Natural killer cell (primary cell): ENCODE results near the gene OR7C1. TPM values are rescaled to one million over a fixed set of nuclear protein-coding genes. Genes with fewer than 3 reads are reported as not detected.

Experiments used
- ATAC-seq, 3 donors: fragments of 150-1000 bp in 2 of 3; fragments of 200-7000 bp in 1 of 3; cut with Tn5 transposase; 1 replicate in 1 of 3; 2 replicates in 2 of 3; pipeline ENCODE4 v1.10.0; 2021; ENCODE audit warnings: mild to moderate bottlenecking in 2 of 3, moderate library complexity in 2 of 3
- DNase-seq, 2 donors: peaks; one replicate each; pipeline versions ENCODE4 v3.0.0 to v3.0.0-alpha.2; 2013 to 2021; ENCODE audit warnings: mixed read lengths in 1 of 2
- H3K27ac ChIP-seq: one replicate; pipeline ENCODE4 v1.5.1; 2013; ENCODE audit warnings: mild to moderate bottlenecking, low read length
- H3K27me3 ChIP-seq: one replicate; pipeline ENCODE4 v1.6.1; 2013; ENCODE audit warnings: low read length; ENCODE audit not compliant: control insufficient read depth, insufficient read depth
- H3K36me3 ChIP-seq: one replicate; pipeline ENCODE4 v1.6.1; 2013; ENCODE audit warnings: low read length; ENCODE audit not compliant: control insufficient read depth, insufficient read depth
- H3K4me1 ChIP-seq: one replicate; pipeline ENCODE4 v1.6.1; 2013; ENCODE audit warnings: low read length; ENCODE audit not compliant: control insufficient read depth, insufficient read depth
- H3K4me3 ChIP-seq: one replicate; pipeline ENCODE4 v1.5.1; 2013; ENCODE audit warnings: low read length
- H3K9me3 ChIP-seq: one replicate; pipeline ENCODE4 v1.6.1; 2013; ENCODE audit warnings: low read length; ENCODE audit not compliant: control insufficient read depth, insufficient read depth
- H3K27ac Mint-ChIP-seq, 2 donors: one replicate each; pipeline ENCODE4 v1.8.0; 2022; ENCODE audit warnings: mild to moderate bottlenecking in 2 of 2, mixed read lengths in 2 of 2, moderate library complexity in 1 of 2
- H3K27me3 Mint-ChIP-seq, 2 donors: one replicate each; pipeline ENCODE4 v1.8.0; 2022; ENCODE audit warnings: low read depth in 2 of 2, mixed read lengths in 2 of 2
- H3K36me3 Mint-ChIP-seq: one replicate; pipeline ENCODE4 v1.8.0; 2022; ENCODE audit warnings: mixed read lengths
- H3K4me1 Mint-ChIP-seq, 2 donors: one replicate each; pipeline ENCODE4 v1.8.0; 2022; ENCODE audit warnings: mixed read lengths in 2 of 2
- H3K4me3 Mint-ChIP-seq: one replicate; pipeline ENCODE4 v1.8.0; 2022; ENCODE audit warnings: mild to moderate bottlenecking, moderate library complexity, mixed read lengths
- H3K9me3 Mint-ChIP-seq, 2 donors: one replicate each; pipeline ENCODE4 v1.8.0; 2022; ENCODE audit warnings: mixed read lengths in 2 of 2
- WGBS: methylation state at CpG from one replicate; pipeline ENCODE4 v1.1.7; 2013; ENCODE audit warnings: missing lambda C conversion rate; ENCODE audit not compliant: insufficient coverage; 5-methylcytosine and 5-hydroxymethylcytosine counted together
- intact Hi-C: fragments of 100-400 bp; cut with micrococcal nuclease; formaldehyde crosslinking; loops from one replicate; pipeline ENCODE4 v1.14.2; 2022
- total RNA-seq, 4 donors: library from RNA; stranded (reverse); fragments of 120-200 nt in 1 of 4; gene quantifications; one replicate each; pipeline versions ENCODE4 v1.2.3 to v1.2.4, GENCODE V29; 2013 to 2022
- TF ChIP-seq, protein P1 (sequence below): fragments of 200-600 bp; IDR thresholded peaks from one replicate; pipeline ENCODE4 v1.8.0; 2022; ENCODE audit warnings: antibody characterized with exemption

Gene OR7C1
- total RNA-seq, 3 donors from 2014 or later (not counting 1 experiment from before 2014, with no cell fraction given) = not detected

DNA sequence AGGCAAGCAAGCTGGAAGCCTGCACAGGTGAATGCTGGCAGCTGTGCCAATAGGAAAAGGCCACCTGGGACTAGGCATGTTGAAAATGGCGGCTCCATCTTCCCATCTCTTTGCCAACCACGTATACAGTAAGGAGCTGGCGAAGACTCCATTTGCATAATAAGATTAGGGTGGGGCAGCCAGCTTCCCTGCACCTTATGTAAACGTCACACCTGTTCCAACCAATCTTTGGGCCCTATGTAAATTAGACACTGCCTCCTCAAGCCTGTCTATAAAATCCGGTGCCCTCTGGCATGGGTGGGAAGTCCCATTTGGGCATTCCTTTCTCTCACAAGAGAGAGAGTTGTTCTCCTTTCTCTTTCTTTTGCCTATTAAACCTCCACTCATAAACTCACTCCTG, 73.4 kb downstream of the OR7C1 start:
- peaks cover 0 to 7% of the 10 kb centered on the region in 2 donors for H3K27me3 Mint-ChIP-seq
- intact Hi-C loops = no loop called here

DNA sequence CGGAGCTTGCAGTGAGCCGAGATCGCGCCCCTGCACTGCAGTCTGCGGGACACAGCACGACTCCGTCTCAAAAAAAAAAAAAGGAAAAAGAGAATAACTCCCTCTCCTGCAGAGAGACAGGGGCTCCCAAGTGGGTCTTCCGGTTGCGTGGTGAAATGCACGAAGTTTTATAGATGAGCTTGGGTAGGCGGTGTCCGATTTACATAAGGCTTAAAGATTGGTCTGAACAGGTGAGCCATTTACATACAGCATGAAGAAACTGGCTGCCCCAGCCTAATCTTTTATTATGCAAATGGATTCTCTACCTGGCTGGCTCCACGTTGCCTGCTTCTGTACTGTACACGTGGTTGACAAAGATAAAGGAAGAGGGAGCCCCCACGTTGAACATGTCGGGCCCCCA, 76.2 kb downstream of the OR7C1 start:
- Mint-ChIP-seq H3K36me3 (no peaks in the 10 kb centered on the region), H3K4me3 (no peak overlapping the region), H3K4me1 (no peaks in the 10 kb centered on the region), H3K9me3 (no peaks in the 10 kb centered on the region), H3K27me3 (peaks cover 0 to under 1% of the 10 kb centered on the region in 2 donors), H3K27ac (no peak overlapping the region)
- no peak for ATAC-seq
- H3K36me3 ChIP-seq = no peaks in the 10 kb centered on the region
- no peak overlapping the region for H3K27ac ChIP-seq
- H3K9me3 ChIP-seq = no peaks in the 10 kb centered on the region
- TF ChIP-seq, protein P1, sequence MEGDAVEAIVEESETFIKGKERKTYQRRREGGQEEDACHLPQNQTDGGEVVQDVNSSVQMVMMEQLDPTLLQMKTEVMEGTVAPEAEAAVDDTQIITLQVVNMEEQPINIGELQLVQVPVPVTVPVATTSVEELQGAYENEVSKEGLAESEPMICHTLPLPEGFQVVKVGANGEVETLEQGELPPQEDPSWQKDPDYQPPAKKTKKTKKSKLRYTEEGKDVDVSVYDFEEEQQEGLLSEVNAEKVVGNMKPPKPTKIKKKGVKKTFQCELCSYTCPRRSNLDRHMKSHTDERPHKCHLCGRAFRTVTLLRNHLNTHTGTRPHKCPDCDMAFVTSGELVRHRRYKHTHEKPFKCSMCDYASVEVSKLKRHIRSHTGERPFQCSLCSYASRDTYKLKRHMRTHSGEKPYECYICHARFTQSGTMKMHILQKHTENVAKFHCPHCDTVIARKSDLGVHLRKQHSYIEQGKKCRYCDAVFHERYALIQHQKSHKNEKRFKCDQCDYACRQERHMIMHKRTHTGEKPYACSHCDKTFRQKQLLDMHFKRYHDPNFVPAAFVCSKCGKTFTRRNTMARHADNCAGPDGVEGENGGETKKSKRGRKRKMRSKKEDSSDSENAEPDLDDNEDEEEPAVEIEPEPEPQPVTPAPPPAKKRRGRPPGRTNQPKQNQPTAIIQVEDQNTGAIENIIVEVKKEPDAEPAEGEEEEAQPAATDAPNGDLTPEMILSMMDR = no peak
- 92% methylated on average over 16 of the region's 16 CpGs for WGBS
- DNase-seq = no peak
- H3K4me1 ChIP-seq = no peaks in the 10 kb centered on the region
- no peaks in the 10 kb centered on the region for H3K27me3 ChIP-seq
- intact Hi-C loops = no loop called here
- H3K4me3 ChIP-seq = no peak overlapping the region

More for the DNA sequence above, 73.4 kb downstream of the OR7C1 start:
- no peak overlapping the region for H3K4me3 Mint-ChIP-seq
- ATAC-seq (no peak), DNase-seq (no peak)
- no peaks in the 10 kb centered on the region for H3K9me3 Mint-ChIP-seq
- Histone ChIP-seq H3K27ac (no peak overlapping the region), H3K9me3 (no peaks in the 10 kb centered on the region), H3K27me3 (no peaks in the 10 kb centered on the region), H3K4me3 (no peak overlapping the region), H3K36me3 (no peaks in the 10 kb centered on the region), H3K4me1 (no peaks in the 10 kb centered on the region)
- no peaks in the 10 kb centered on the region for H3K36me3 Mint-ChIP-seq
- H3K27ac Mint-ChIP-seq = no peak overlapping the region
- 73% methylated on average over 5 of the region's 5 CpGs for WGBS
- H3K4me1 Mint-ChIP-seq = no peaks in the 10 kb centered on the region
- TF ChIP-seq, protein P1 = no peak

DNA sequence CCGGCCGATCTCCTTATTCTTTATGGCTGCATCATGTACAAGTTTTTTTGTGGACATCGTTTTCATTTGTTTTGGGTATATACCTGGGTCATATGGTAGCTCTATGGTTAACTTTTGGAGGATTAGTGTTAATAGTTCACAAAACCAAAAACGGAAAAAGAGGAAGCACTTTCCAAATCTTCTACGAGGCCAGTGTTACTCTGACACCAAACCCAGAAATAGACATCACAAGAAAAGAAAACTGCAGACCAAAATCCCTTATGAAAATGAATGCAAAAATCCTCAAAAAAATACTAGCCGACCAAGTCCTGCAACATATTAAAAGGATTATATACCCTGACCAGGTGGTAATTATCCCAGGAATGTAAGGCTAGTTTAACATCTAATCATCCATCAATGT, 86.4 kb downstream of the OR7C1 start:
- no peaks in the 10 kb centered on the region for H3K4me1 ChIP-seq
- Mint-ChIP-seq H3K9me3 (no peaks in the 10 kb centered on the region), H3K27me3 (no peaks in the 10 kb centered on the region), H3K36me3 (no peaks in the 10 kb centered on the region), H3K4me1 (no peaks in the 10 kb centered on the region), H3K27ac (no peak overlapping the region), H3K4me3 (no peak overlapping the region)
- H3K4me3 ChIP-seq = no peak overlapping the region
- no peak for ATAC-seq
- 71% methylated on average over 5 of the region's 6 CpGs for WGBS
- H3K9me3 ChIP-seq = no peaks in the 10 kb centered on the region
- intact Hi-C loops = no loop called here
- DNase-seq = no peak
- no peaks in the 10 kb centered on the region for H3K36me3 ChIP-seq
- H3K27ac ChIP-seq = no peak overlapping the region
- no peaks in the 10 kb centered on the region for H3K27me3 ChIP-seq
- TF ChIP-seq, protein P1 = no peak

Other genes with a start within 250 kb of the OR7C1 start
- gene ADGRE3, start 160.3 kb downstream of the OR7C1 start, total RNA-seq = 1 to 10 TPM in 2 of 3 donors, under 1 TPM in 1; 0.59 to 9.1 (median 1.0) TPM
- 10 to 100 TPM; 25.9 to 37.9 (median 31.6) TPM for gene ZNF333, start 145.1 kb downstream of the OR7C1 start, total RNA-seq
- gene ADGRE2, start 56.6 kb downstream of the OR7C1 start, total RNA-seq = 10 to 100 TPM in 2 of 3 donors, 1 to 10 TPM in 1; 6.1 to 37.0 (median 20.3) TPM
- not detected for gene OR7A5, start within 50 bp of the OR7C1 start, total RNA-seq
- not detected for gene OR7A10, start 13.7 kb upstream of the OR7C1 start, total RNA-seq
- not detected for gene OR7A17, start 50.9 kb upstream of the OR7C1 start, total RNA-seq
- not detected for gene OR7C2, start 106.3 kb upstream of the OR7C1 start, total RNA-seq
- not detected for gene SLC1A6, start 144.7 kb upstream of the OR7C1 start, total RNA-seq
- gene CASP14, start 214.3 kb upstream of the OR7C1 start, total RNA-seq = not detected
- gene OR1I1, start 247.0 kb upstream of the OR7C1 start, total RNA-seq = not detected